DND-41 (cell line): ENCODE data around the gene FAM174C.

Experiments used
- ATAC-seq: fragments of 200-7000 bp; cut with Tn5 transposase; 3 replicates; pipeline ENCODE4 v1.9.1; 2021; ENCODE audit warnings: low read depth; ENCODE audit not compliant: insufficient read depth
- DNase-seq: peaks from one replicate; pipeline ENCODE4 v3.0.0-alpha.2; 2020
- H2AFZ ChIP-seq: 2 replicates; pipeline ENCODE4 v1.6.0; 2012; ENCODE audit warnings: low read depth, low read length
- H3K27ac ChIP-seq: 2 replicates; pipeline ENCODE4 v1.5.1; 2012; ENCODE audit warnings: low read length, inconsistent platforms
- H3K27me3 ChIP-seq: fragments of 200-600 bp; sonication (generic); 2 replicates; pipeline ENCODE4 v1.6.0; 2012; ENCODE audit warnings: low read length, mild to moderate bottlenecking, inconsistent platforms; ENCODE audit not compliant: insufficient read depth, poor library complexity
- H3K36me3 ChIP-seq: 2 replicates; pipeline ENCODE4 v1.5.1; 2012; ENCODE audit warnings: low read length, inconsistent platforms; ENCODE audit not compliant: insufficient read depth
- H3K4me1 ChIP-seq: 2 replicates; pipeline ENCODE4 v1.5.1; 2012; ENCODE audit warnings: mild to moderate bottlenecking, low read length; ENCODE audit not compliant: insufficient read depth
- H3K4me2 ChIP-seq: 2 replicates; pipeline ENCODE4 v1.6.0; 2012; ENCODE audit warnings: mild to moderate bottlenecking, moderate library complexity, low read length, inconsistent platforms; ENCODE audit not compliant: insufficient read depth
- H3K4me3 ChIP-seq, 2 experiments: fragments of 200-600 bp in 1 of 2; shearing (Covaris generic) in 1 of 2; 2 replicates each; pipeline ENCODE4 v1.5.1; 2012 to 2016; ENCODE audit warnings: inconsistent platforms in 2 of 2, low read length in 2 of 2, mild to moderate bottlenecking in 2 of 2, low read depth in 1 of 2, moderate library complexity in 1 of 2
- H3K79me2 ChIP-seq: 2 replicates; pipeline ENCODE4 v1.6.0; 2012; ENCODE audit warnings: low read length, inconsistent platforms; ENCODE audit not compliant: insufficient read depth
- H3K9ac ChIP-seq: 2 replicates; pipeline ENCODE4 v1.6.0; 2012; ENCODE audit warnings: low read depth, mild to moderate bottlenecking, inconsistent platforms, low read length, moderate library complexity
- H3K9me3 ChIP-seq: 2 replicates; pipeline ENCODE4 v1.5.1; 2012; ENCODE audit warnings: low read length, moderate library complexity, mild to moderate bottlenecking, inconsistent platforms; ENCODE audit not compliant: insufficient read depth, severe bottlenecking
- H4K20me1 ChIP-seq: 2 replicates; pipeline ENCODE4 v1.6.0; 2012; ENCODE audit warnings: low read length; ENCODE audit not compliant: insufficient read depth
- CTCF ChIP-seq: IDR thresholded peaks from 2 replicates; pipeline ENCODE4 v1.5.1; 2012; ENCODE audit warnings: borderline replicate concordance, low read length, moderate library complexity, mild to moderate bottlenecking; ENCODE audit not compliant: poor library complexity, severe bottlenecking; ENCODE audit errors: extremely low read depth
- EZH2 ChIP-seq: IDR thresholded peaks from 3 replicates; pipeline ENCODE4 v1.6.1; 2012; ENCODE audit warnings: borderline replicate concordance, low read depth, mild to moderate bottlenecking, moderate library complexity, low read length, inconsistent platforms; ENCODE audit not compliant: severe bottlenecking

Gene FAM174C

GRCh38 chr19:1290703-1291651, 15.6 kb downstream of the FAM174C start:
- no peaks in the 10 kb centered on the region for H3K27me3 ChIP-seq
- TF ChIP-seq EZH2, result no peak
- TF ChIP-seq CTCF, result no peak
- H3K9me3 ChIP-seq, result no peaks in the 10 kb centered on the region
- H3K79me2 ChIP-seq, result no peaks in the 10 kb centered on the region
- no peak overlapping the region for H3K9ac ChIP-seq
- ATAC-seq (no peak), DNase-seq (no peak)
- H3K4me3 ChIP-seq, result no peak overlapping the region
- H2AFZ ChIP-seq, result no peak overlapping the region
- H3K27ac ChIP-seq, result no peak overlapping the region
- H3K36me3 ChIP-seq, result no peaks in the 10 kb centered on the region
- no peaks in the 10 kb centered on the region for H3K4me1 ChIP-seq
- H4K20me1 ChIP-seq, result peaks cover 3% of the 10 kb centered on the region; the same call in 1 of the 2 replicates
- no peak overlapping the region for H3K4me2 ChIP-seq

GRCh38 chr19:1291761-1292418, 16.6 kb downstream of the FAM174C start:
- no peak overlapping the region for H3K4me3 ChIP-seq
- H3K27me3 ChIP-seq, result no peaks in the 10 kb centered on the region
- H3K79me2 ChIP-seq, result no peaks in the 10 kb centered on the region
- H3K36me3 ChIP-seq, result no peaks in the 10 kb centered on the region
- H3K27ac ChIP-seq, result no peak overlapping the region
- peaks cover 3% of the 10 kb centered on the region; the same call in 1 of the 2 replicates for H4K20me1 ChIP-seq
- no peak overlapping the region for H2AFZ ChIP-seq
- no peak for DNase-seq
- no peaks in the 10 kb centered on the region for H3K4me1 ChIP-seq
- no peak overlapping the region for H3K4me2 ChIP-seq
- no peaks in the 10 kb centered on the region for H3K9me3 ChIP-seq
- TF ChIP-seq EZH2 (no peak), CTCF (no peak)
- ATAC-seq, result no peak
- no peak overlapping the region for H3K9ac ChIP-seq

GRCh38 chr19:1292419-1293151, 17.3 kb downstream of the FAM174C start:
- no peaks in the 10 kb centered on the region for H3K4me1 ChIP-seq
- H3K79me2 ChIP-seq, result no peaks in the 10 kb centered on the region
- no peak overlapping the region for H2AFZ ChIP-seq
- no peak for DNase-seq
- no peaks in the 10 kb centered on the region for H3K27me3 ChIP-seq
- no peak overlapping the region for H3K9ac ChIP-seq
- no peak overlapping the region for H3K27ac ChIP-seq
- peaks cover 3% of the 10 kb centered on the region; the same call in 1 of the 2 replicates for H4K20me1 ChIP-seq
- no peaks in the 10 kb centered on the region for H3K9me3 ChIP-seq
- TF ChIP-seq CTCF (no peak), EZH2 (no peak)
- no peak overlapping the region for H3K4me3 ChIP-seq
- H3K4me2 ChIP-seq, result no peak overlapping the region
- no peak for ATAC-seq
- H3K36me3 ChIP-seq, result no peaks in the 10 kb centered on the region
